Measurements from ENCODE around the gene ABCA2.
"Not testable (repeated sequence)": the region's sequence is repeated elsewhere in the genome, so short reads cannot be mapped to it uniquely, and the experiment has no call there.

Gene ABCA2

DNA sequence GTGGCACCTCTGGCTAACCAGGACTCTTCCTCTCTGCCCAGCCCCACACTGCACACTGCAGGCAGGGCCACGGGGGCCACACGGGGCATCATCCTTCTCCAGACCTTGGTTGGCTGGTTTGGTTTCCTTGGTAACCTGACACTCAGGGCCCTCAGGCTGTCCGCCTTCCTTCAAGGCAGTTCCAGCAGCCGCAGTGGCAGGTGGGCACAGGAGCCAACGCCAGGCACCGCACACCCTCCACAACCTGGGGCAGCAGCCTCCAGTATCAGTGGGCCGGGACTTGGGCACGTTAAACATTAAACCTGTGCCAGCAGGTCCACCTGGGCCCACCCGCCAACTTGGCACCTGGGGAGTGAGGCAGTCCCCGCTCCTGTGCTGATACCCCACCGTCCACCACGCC lies 16.0 kb upstream of the ABCA2 start:
- peak; percentile 35 for DNase-seq

- DNase-seq: no peak
These were observed 15.0 kb upstream of the ABCA2 start for GRCh38 chr9:137042751-137043727.

- no peak for DNase-seq
These were observed 13.1 kb upstream of the ABCA2 start for GRCh38 chr9:137041124-137041523.

- DNase-seq: no peak
These were observed 12.5 kb upstream of the ABCA2 start for GRCh38 chr9:137040568-137040967.

DNA sequence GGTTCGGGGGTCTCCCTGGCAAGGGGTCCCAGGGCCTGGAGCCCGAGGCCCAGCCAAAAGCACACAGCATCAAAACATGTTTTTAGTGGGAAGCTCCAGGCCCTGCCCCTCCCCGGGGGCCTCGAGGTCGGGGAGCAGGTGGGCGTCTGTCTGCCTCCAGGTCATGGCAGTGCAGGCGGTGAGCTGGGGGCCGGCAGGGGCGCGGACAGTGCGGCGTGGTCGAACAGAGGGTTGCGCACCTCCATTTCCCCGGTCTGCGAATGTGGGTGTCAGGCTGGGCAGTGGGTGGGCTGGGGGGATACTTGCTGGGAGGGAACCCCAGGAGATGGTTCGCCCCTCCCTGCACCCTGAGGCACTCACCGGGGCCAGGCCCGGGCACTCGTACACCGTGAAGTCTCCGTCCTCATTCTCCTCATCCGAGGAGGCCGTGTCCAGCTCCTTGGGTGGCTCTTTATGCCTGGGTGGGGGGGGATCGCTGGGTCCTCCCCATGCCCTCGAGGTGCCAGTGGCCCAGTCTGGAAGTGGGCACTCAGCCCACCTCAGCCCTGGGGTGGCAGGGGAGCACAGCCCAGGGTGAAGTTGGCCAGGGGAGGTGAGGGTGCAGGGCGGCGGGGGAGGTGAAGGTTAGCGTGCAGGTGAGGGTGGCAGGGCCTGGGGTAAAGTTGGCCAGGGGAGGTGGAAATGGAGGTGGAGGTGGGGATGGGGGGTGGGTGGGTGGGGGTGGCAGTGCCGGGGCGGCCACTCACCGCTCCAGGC lies 11.8 kb upstream of the ABCA2 start:
- no peak for DNase-seq

DNA sequence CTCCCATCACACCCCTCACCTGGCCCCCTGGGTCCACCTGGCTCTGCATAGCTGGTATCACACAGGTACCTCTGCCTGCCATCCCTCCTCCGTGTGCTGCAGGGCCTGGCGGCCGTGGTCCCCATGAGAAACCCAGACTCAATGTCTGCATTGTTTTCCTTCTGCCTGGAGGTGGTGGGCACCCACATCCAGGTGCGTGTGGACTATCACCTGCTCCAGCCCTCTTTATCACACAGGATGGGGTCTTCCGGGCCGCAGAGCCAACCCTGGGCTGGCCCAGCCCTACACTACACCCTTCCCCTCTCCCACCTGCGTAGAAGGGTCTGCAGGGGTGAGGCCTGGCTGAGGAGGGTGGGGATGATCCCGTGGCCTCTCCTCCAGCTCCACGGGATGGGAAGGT lies 10.9 kb upstream of the ABCA2 start:
- no peak for DNase-seq

DNA sequence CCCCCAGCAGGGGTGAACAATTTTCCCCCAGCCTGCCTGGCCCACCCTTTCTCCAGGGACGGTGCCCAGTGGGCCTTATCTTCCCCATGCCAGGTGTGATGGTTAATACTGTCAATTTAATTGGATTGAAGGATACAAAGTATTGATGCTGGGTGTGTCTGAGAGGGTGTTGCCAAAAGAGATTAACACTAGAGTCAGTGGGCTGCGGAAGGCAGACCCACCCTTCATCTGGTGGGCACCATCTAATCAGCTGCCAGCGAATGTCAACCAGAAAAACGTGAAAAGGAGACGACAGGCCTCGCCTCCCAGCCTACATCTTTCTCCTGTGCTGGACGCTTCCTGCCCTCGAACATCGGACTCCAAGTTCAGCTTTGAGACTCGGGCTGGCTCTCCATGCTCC lies 9.4 kb upstream of the ABCA2 start:
- no peak for DNase-seq

- no peak for DNase-seq
These were observed 9.0 kb upstream of the ABCA2 start for GRCh38 chr9:137037035-137037434.

GRCh38 chr9:137035937-137036336 lies 7.9 kb upstream of the ABCA2 start:
- DNase-seq: no peak

DNA sequence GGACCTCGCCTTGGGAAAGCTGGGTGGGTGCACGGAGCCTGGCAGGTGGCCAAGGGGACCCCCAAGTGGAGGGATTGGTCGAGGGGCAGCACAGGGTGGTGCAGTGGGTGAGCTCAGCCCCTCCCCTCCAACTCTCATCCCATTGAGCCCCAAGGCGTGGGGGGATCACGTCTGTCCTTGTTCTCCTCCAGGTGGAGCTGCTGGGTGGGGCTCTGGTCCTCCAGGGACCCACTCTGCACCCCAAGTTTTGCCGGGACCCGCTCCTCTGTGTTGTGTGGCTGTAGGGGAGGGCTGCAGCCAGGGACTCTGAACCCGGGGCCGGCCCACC lies 7.4 kb upstream of the ABCA2 start:
- no peak for DNase-seq

DNA sequence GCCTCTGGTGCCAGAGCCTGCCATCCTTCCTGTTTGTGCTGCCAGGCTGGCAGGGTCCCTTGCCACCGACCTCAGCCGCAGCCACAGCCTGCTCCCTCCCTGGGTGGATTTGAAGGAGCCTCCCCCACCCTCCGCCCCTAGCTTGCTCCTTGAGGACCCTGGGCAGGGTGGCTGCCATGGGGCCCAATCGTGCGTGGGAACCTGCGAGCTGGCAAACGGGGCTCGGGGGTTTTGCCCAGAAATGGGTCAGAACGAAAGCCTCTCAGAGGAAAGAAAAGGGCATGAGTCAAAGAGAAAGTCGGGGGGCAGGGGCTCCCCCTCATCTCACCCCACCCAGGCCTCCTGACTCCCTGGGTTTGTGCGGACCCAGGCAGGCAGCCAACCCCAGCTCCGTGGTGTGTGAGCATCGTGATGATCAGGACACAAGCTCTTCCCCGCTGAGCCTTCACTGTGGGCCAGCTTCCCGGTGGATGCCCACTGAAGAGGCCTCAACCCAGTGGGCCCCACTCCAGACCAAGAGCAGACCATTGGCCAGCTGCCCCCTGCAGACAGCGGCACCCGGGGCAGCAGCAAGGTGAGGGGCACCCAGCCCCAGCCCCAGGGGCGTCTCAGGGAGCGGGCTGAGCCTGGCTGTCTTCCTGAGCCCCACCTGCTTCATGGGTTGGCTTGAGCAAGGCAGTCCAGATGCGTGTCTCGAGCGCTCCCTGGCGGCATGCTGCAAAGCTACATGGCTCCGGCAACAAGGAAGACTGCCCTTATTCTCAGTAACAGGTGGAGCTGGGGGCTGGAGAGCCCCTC lies 6.9 kb upstream of the ABCA2 start:
- DNase-seq: peak; percentile 87

- DNase-seq: no peak
These were observed 6.1 kb upstream of the ABCA2 start for GRCh38 chr9:137034039-137034708.

DNA sequence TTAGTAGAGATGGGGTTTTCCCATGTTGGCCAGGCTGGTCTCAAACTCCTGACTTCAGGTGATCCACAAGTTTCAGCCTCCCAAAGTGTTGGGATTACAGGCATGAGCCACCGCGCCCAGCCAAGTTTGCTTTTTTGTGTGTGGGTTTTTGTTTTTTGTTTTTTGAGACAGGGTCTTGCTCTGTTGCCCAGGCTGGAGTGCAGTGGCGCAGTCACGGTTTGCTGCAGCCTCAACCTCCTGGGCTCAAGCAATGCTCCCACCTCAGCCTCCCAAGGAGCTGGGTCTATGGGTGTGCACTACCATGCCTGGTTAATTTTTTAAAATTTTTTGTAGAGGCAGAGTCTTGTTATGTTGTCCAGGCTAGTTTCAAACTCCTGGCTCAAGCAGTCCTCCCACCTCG lies 5.4 kb upstream of the ABCA2 start:
- not testable (repeated sequence) for DNase-seq

DNA sequence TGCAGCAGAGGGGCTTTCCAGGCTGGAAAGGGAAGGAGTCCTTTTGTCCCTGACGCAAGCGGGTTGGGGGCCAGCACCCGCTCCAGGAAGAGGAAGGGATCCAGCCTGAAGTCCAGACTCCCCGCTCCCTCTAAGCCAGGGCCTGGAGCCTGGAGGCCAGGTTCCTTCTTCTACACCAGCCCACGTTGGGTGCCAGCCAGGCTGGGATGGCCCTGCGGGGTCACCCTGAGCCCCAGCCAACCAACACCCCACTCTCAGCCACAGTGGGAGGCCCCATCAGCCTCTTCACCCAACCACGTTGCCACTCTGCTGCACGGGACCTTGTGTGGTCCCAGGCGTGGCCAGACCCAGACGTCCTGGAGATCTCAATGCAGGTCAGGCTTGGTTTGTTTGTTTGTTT lies 4.8 kb upstream of the ABCA2 start:
- DNase-seq: no peak

GRCh38 chr9:137031904-137032640 lies 4.0 kb upstream of the ABCA2 start, which contains the start of gene FUT7:
Gene FUT7, minus strand, starts transcription at chr9:137032088. Its CDS starts 97 bp downstream, at chr9:137031991.
- DNase-seq: no peak

DNA sequence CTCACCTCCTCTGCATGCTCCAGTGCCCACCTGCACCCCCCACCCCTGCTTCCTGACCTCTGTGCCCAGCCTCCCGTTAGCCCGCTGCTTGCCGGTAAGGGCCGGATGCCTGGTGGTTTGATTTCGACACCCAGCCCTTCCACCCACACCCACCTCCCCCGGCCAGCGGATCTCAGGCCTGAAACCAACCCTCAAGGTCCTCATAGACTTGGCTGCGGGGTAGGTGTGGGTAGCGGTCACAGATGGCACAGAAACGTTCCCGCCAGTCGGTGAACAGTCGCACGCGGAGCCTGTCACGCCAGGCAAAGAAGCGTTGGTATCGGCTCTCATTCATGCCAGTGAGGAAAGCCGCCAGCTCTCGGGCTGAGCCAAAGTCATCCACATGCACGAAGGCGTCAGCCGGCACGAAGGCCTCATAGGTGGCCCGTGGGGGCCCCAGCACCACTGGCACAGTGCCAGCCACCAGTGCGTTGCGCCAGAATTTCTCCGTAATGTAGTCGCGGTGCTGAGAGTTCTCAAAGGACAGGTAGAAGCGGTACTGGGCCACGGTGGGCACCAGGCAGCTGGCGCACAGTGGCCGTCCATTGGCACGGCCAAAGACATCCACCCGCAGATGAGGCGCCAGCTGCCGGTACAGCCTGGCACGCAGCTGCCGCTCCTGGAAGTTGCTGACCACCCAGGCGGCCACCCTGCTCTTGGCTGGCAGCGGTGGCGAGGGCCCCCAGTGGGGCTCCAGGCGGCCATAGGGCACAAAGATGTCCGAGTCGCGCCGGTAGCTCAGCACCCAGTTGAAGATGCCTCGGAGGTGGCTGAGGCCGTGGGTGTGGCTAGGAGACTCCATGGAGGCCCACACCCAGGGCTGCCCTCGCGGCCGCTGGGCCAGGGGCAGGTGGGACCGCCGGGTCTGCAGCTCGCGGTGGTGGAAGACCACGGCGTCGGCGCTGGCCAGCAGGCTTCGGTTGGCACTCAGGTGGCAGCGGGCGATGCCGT lies 2.8 kb upstream of the ABCA2 start:
- no peak for DNase-seq

GRCh38 chr9:137030006-137030405 lies 2.0 kb upstream of the ABCA2 start:
- no peak for DNase-seq

GRCh38 chr9:137029058-137029936 lies 1.3 kb upstream of the ABCA2 start:
- peak; percentile 26 for DNase-seq

GRCh38 chr9:137028263-137029057 lies 423 bp upstream of the ABCA2 start:
- DNase-seq: peak; percentile 64
